ENCODE results near the gene DOCK2. TPM values are rescaled to one million over a fixed set of nuclear protein-coding genes. Genes with fewer than 3 reads are reported as not detected.
"Not testable (repeated sequence)": the region's sequence is repeated elsewhere in the genome, so short reads cannot be mapped to it uniquely, and the experiment has no call there.

DOCK2 gene
- polyA plus RNA-seq, 2 of the 4 experiments (the other 2 are of a cell fraction), result 2.1 to 4.6 TPM

- FAIRE-seq; H3K9me3 ChIP-seq; POLR2A ChIA-PET; H3K27ac ChIP-seq; DNase-seq (ENCODE audit: low read depth in 1 of 2, low spot score in 1 of 2); H3K4me2 ChIP-seq; H3K4me3 ChIP-seq; ATAC-seq; H3K4me1 ChIP-seq: not testable (repeated sequence)
- CTCF ChIA-PET, result interaction anchor here (1.3 to 2.7 kb wide), 2 partner anchors 13 to 228 kb away, joined by 4 to 8 read pairs; partner anchors contain the start of gene INSYN2B
- 75% methylated on average over 10 of the region's 10 CpGs for WGBS (ENCODE audit: missing lambda C conversion rate)
Observed at GRCh38 chr5:169752566-169752965, 115.5 kb downstream of the DOCK2 start.

- no peak for FAIRE-seq
- H3K4me1 ChIP-seq, result no peaks in the 10 kb centered on the region
- 14% methylated on average over 2 of the region's 2 CpGs for WGBS (ENCODE audit: missing lambda C conversion rate)
- TF ChIP-seq FOXS1 (CRISPR knock-in tag; IDR thresholded peaks at IDR 0.05) (no peak), CBX8 (IDR thresholded peaks at IDR 0.05) (no peak), TP53 (CRISPR knock-in tag; IDR thresholded peaks at IDR 0.05) (no peak), RARB (CRISPR knock-in tag; IDR thresholded peaks at IDR 0.05) (no peak), RCOR1 (IDR thresholded peaks at IDR 0.05; ENCODE audit: low read depth, low read length) (no peak), EHF (CRISPR knock-in tag; IDR thresholded peaks at IDR 0.05) (no peak), RAD21 (conservative IDR thresholded peaks at IDR 0.05 in 1 of 2, IDR thresholded peaks at IDR 0.05 in 1 of 2) (no peak), ESRRA (IDR thresholded peaks at IDR 0.05; ENCODE audit: borderline replicate concordance, low read length) (no peak)
- no peak overlapping the region for H3K27ac ChIP-seq
- H3K4me2 ChIP-seq, result no peak overlapping the region
- no peak for ATAC-seq
- ChIA-PET POLR2A (interaction anchor here (0.7 kb wide), 1 partner anchor 185 kb away, joined by 3 read pairs; no protein-coding TSS in a partner anchor), CTCF (interaction anchor here (1.3 to 2.7 kb wide), 2 partner anchors 12 to 227 kb away, joined by 4 to 8 read pairs; partner anchors contain the start of gene INSYN2B)
- H3K4me3 ChIP-seq, result no peak overlapping the region
- no peak for DNase-seq (ENCODE audit: low read depth in 1 of 2, low spot score in 1 of 2)
- H3K9me3 ChIP-seq, result no peaks in the 10 kb centered on the region
Observed at GRCh38 chr5:169753795-169754194, 116.7 kb downstream of the DOCK2 start.

GRCh38 chr5:169754737-169755136 is 117.7 kb downstream of the DOCK2 start:
- Histone ChIP-seq H3K27ac (no peak overlapping the region), H3K9me3 (no peaks in the 10 kb centered on the region), H3K4me2 (no peak overlapping the region), H3K4me3 (no peak overlapping the region), H3K4me1 (no peaks in the 10 kb centered on the region)
- ChIA-PET POLR2A (interaction anchor here (0.7 kb wide), 1 partner anchor 185 kb away, joined by 3 read pairs; no protein-coding TSS in a partner anchor), CTCF (no interaction called here)
- ATAC-seq (no peak), DNase-seq (ENCODE audit: low read depth in 1 of 2, low spot score in 1 of 2) (no peak), FAIRE-seq (no peak)
- TF ChIP-seq ZC3H11A (IDR thresholded peaks at IDR 0.05) (peak; percentile 35), POLR2A (IDR thresholded peaks at IDR 0.05; ENCODE audit: low read length) (no peak)

GRCh38 chr5:169756071-169756765 is 119.1 kb downstream of the DOCK2 start:
- Histone ChIP-seq H3K4me3 (no peak overlapping the region), H3K4me1 (no peaks in the 10 kb centered on the region), H3K27ac (no peak overlapping the region), H3K4me2 (no peak overlapping the region), H3K9me3 (no peaks in the 10 kb centered on the region)
- ATAC-seq, result no peak
- ChIA-PET POLR2A (no interaction called here), CTCF (no interaction called here)
- 87% methylated on average over 10 of the region's 10 CpGs for WGBS (ENCODE audit: missing lambda C conversion rate)
- no peak for DNase-seq (ENCODE audit: low read depth in 1 of 2, low spot score in 1 of 2)
- FAIRE-seq, result no peak
- no peak for TF ChIP-seq CHD4 (IDR thresholded peaks at IDR 0.05; ENCODE audit: borderline replicate concordance)
- TF ChIP-seq BCL3 (IDR thresholded peaks at IDR 0.05), result no peak
- no peak for TF ChIP-seq EHF (CRISPR knock-in tag; IDR thresholded peaks at IDR 0.05)
- no peak for TF ChIP-seq HES2 (IDR thresholded peaks at IDR 0.05)
- TF ChIP-seq EHMT2 (IDR thresholded peaks at IDR 0.05; ENCODE audit: low read depth), result no peak
- no peak for TF ChIP-seq MAFK (IDR thresholded peaks at IDR 0.05; ENCODE audit: partially characterized antibody)
- TF ChIP-seq MAX (IDR thresholded peaks at IDR 0.05), result no peak
- TF ChIP-seq REST (IDR thresholded peaks at IDR 0.05), result no peak
- TF ChIP-seq PBX3 (IDR thresholded peaks at IDR 0.05), result no peak
- no peak for TF ChIP-seq E2F6 (IDR thresholded peaks at IDR 0.05; ENCODE audit: borderline replicate concordance, low read depth)
- TF ChIP-seq JUNB (IDR thresholded peaks at IDR 0.05), result no peak
- no peak for TF ChIP-seq TFCP2L1 (CRISPR knock-in tag; IDR thresholded peaks at IDR 0.05)
- no peak for TF ChIP-seq RFX5 (IDR thresholded peaks at IDR 0.05)
- TF ChIP-seq POLR2AphosphoS2 (conservative IDR thresholded peaks at IDR 0.05; ENCODE audit: low read length), result no peak
- no peak for TF ChIP-seq HOXB13 (CRISPR knock-in tag; IDR thresholded peaks at IDR 0.05; ENCODE audit: low read depth)
- no peak for TF ChIP-seq RARB (CRISPR knock-in tag; IDR thresholded peaks at IDR 0.05)

All from A549 (cell line).